Right lobe of liver (tissue), 6 donors: ENCODE results near the gene BICC1. TPM values are rescaled to one million over a fixed set of nuclear protein-coding genes. Genes with fewer than 3 reads are reported as not detected.

ENCODE experiments used
- ATAC-seq, 4 donors: fragments of 200-7000 bp; cut with Tn5 transposase; one replicate each; pipeline ENCODE4 v1.9.1; 2020; ENCODE audit warnings: mild to moderate bottlenecking in 4 of 4, moderate library complexity in 4 of 4
- DNase-seq, 3 donors: peaks; one replicate each; pipeline ENCODE4 v3.0.0-alpha.2; 2020
- H3K27ac ChIP-seq, 3 donors: fragments of 200-600 bp; one replicate each; pipeline ENCODE4 v1.8.0; 2022
- H3K27me3 ChIP-seq, 2 donors: fragments of 200-600 bp; one replicate each; pipeline ENCODE4 v1.8.0; 2022
- H3K36me3 ChIP-seq, 4 donors: fragments of 200-600 bp; sonication (generic) in 1 of 4; one replicate each; pipeline versions ENCODE4 v1.5.1 to v1.8.0; 2017 to 2022; ENCODE audit warnings: control low read depth in 1 of 4
- H3K4me1 ChIP-seq, 4 donors: fragments of 200-600 bp; sonication (generic) in 1 of 4; one replicate each; pipeline versions ENCODE4 v1.5.1 to v1.8.0; 2017 to 2022; ENCODE audit warnings: control low read depth in 1 of 4
- H3K4me3 ChIP-seq, 3 donors: fragments of 200-600 bp; one replicate each; pipeline ENCODE4 v1.8.0; 2022
- H3K9me3 ChIP-seq, 4 donors: fragments of 200-600 bp; sonication (generic) in 1 of 4; one replicate each; pipeline versions ENCODE4 v1.5.1 to v1.8.0; 2017 to 2022; ENCODE audit warnings: control low read depth in 1 of 4
- CTCF ChIP-seq, 4 donors: fragments of 200-600 bp in 3 of 4; fragments of 450-650 bp in 1 of 4; IDR thresholded peaks; one replicate each; pipeline versions ENCODE4 v1.5.1 to v1.8.0; 2016 to 2022; ENCODE audit warnings: antibody characterized with exemption in 4 of 4, mild to moderate bottlenecking in 2 of 4
- POLR2A ChIP-seq: fragments of 450-650 bp; IDR thresholded peaks from one replicate; pipeline ENCODE4 v1.6.1; 2017; ENCODE audit warnings: antibody characterized with exemption, mild to moderate bottlenecking
- WGBS: methylation state at CpG from one replicate; pipeline ENCODE4 v1.1.6; 2018; ENCODE audit warnings: low coverage, low lambda C conversion rate; ENCODE audit not compliant: insufficient coverage; ENCODE audit errors: missing lambda C conversion rate; 5-methylcytosine and 5-hydroxymethylcytosine counted together
- intact Hi-C, 2 donors: fragments of 100-400 bp; cut with DNase I; formaldehyde crosslinking; loops; one replicate each; pipeline versions ENCODE4 v1.11.2 to v1.14.1; 2022
- total RNA-seq, 6 experiments: library from RNA; depleted of rRNA in 2 of 6; stranded (reverse); fragments of >200 nt in 2 of 6; fragmentation: NEBNext Ultra II Directional in 3 of 6; extraction: Animal tissue kit (Norgen Biotek cat#: 25700) in 3 of 6; gene quantifications; one replicate each; pipeline versions ENCODE4 v1.1.0 to v1.2.4, GENCODE V29; 2016 to 2023
- donor health status: DM: no; HTN: yes; CAD: no.
- donor health status: DM: no; HTN: no; CAD: no.
- donor health status: DM: no; HTN: no; CAD: no.
- donor health status: DM: no; HTN: yes; CAD: no.
- donor health status: DM: no; HTN: yes; CAD: no.

Gene BICC1
- total RNA-seq, 6 experiments from 2014 or later: 1.2 to 9.0 (median 2.3) TPM

- no peaks in the 10 kb centered on the region for H3K4me1 ChIP-seq
- no peak for ATAC-seq
- WGBS: 91% methylated on average over 3 of the region's 3 CpGs
- no peaks in the 10 kb centered on the region for H3K9me3 ChIP-seq
- H3K27me3 ChIP-seq: no peaks in the 10 kb centered on the region
- intact Hi-C loops: no loop called here
- H3K4me3 ChIP-seq: no peak overlapping the region
- DNase-seq: no peak
- H3K27ac ChIP-seq: no peak overlapping the region
- TF ChIP-seq CTCF (IDR thresholded peaks at IDR 0.05) (no peak), POLR2A (no peak)
- no peaks in the 10 kb centered on the region for H3K36me3 ChIP-seq
Observed at GRCh38 chr10:58731276-58731675, 218.6 kb downstream of the BICC1 start.

- Histone ChIP-seq H3K4me1 (no peaks in the 10 kb centered on the region), H3K9me3 (no peaks in the 10 kb centered on the region), H3K4me3 (no peak overlapping the region), H3K36me3 (no peaks in the 10 kb centered on the region), H3K27me3 (no peaks in the 10 kb centered on the region), H3K27ac (no peak overlapping the region)
- DNase-seq (no peak), ATAC-seq (no peak)
- TF ChIP-seq CTCF (IDR thresholded peaks at IDR 0.05): no peak
- intact Hi-C loops: no loop called here
- 75% methylated on average over 1 of the region's 1 CpG for WGBS
Observed at GRCh38 chr10:58733436-58733835, 220.8 kb downstream of the BICC1 start.

- no peaks in the 10 kb centered on the region for H3K4me1 ChIP-seq
- H3K27ac ChIP-seq: no peak overlapping the region
- H3K4me3 ChIP-seq: no peak overlapping the region
- ATAC-seq (no peak), DNase-seq (no peak)
- intact Hi-C loops: no loop called here
- no peaks in the 10 kb centered on the region for H3K9me3 ChIP-seq
- TF ChIP-seq CTCF (IDR thresholded peaks at IDR 0.05) (no peak), POLR2A (no peak)
- H3K36me3 ChIP-seq: no peaks in the 10 kb centered on the region
- 70% methylated on average over 5 of the region's 5 CpGs for WGBS
- no peaks in the 10 kb centered on the region for H3K27me3 ChIP-seq
Observed at GRCh38 chr10:58734116-58734515, 221.4 kb downstream of the BICC1 start.

- TF ChIP-seq CTCF (IDR thresholded peaks at IDR 0.05) (no peak), POLR2A (no peak)
Observed at GRCh38 chr10:58734664-58735063, 222.0 kb downstream of the BICC1 start.

GRCh38 chr10:58735087-58735486 is 222.4 kb downstream of the BICC1 start:
- WGBS: 66% methylated on average over 7 of the region's 7 CpGs
- H3K4me1 ChIP-seq: no peaks in the 10 kb centered on the region
- H3K27me3 ChIP-seq: no peaks in the 10 kb centered on the region
- intact Hi-C loops: no loop called here
- DNase-seq: no peak
- H3K27ac ChIP-seq: no peak overlapping the region
- no peaks in the 10 kb centered on the region for H3K36me3 ChIP-seq
- no peak overlapping the region for H3K4me3 ChIP-seq
- no peaks in the 10 kb centered on the region for H3K9me3 ChIP-seq
- no peak for TF ChIP-seq POLR2A
- no peak for ATAC-seq

More at GRCh38 chr10:58734664-58735063, 222.0 kb downstream of the BICC1 start:
- DNase-seq: no peak
- Histone ChIP-seq H3K9me3 (no peaks in the 10 kb centered on the region), H3K36me3 (no peaks in the 10 kb centered on the region), H3K27ac (no peak overlapping the region), H3K4me3 (no peak overlapping the region), H3K4me1 (no peaks in the 10 kb centered on the region), H3K27me3 (no peaks in the 10 kb centered on the region)
- no peak for ATAC-seq
- intact Hi-C loops: no loop called here
